ENCODE results near the gene LRCH1.

Gene LRCH1

GRCh38 chr13:46641274-46642081, 88.5 kb downstream of the LRCH1 start:
- DNase-seq, result no peak

- DNase-seq, result no peak
Measured at GRCh38 chr13:46642254-46642653, 89.3 kb downstream of the LRCH1 start.

- no peak for DNase-seq
Measured at GRCh38 chr13:46643165-46643777, 90.3 kb downstream of the LRCH1 start.

- no peak for DNase-seq
Measured at GRCh38 chr13:46644816-46645215, 91.8 kb downstream of the LRCH1 start.

GRCh38 chr13:46647512-46648065, 94.6 kb downstream of the LRCH1 start:
- DNase-seq, result no peak

- DNase-seq, result no peak
Measured at GRCh38 chr13:46648166-46648607, 95.2 kb downstream of the LRCH1 start.

- no peak for DNase-seq
Measured at GRCh38 chr13:46649816-46650215, 96.8 kb downstream of the LRCH1 start.

- DNase-seq, result no peak
Measured at GRCh38 chr13:46654951-46655350, 102.0 kb downstream of the LRCH1 start.

- no peak for DNase-seq
Measured at GRCh38 chr13:46655377-46656180, 102.6 kb downstream of the LRCH1 start.

- no peak for DNase-seq
Measured at GRCh38 chr13:46656786-46657185, 103.8 kb downstream of the LRCH1 start.

- DNase-seq, result no peak
Measured at GRCh38 chr13:46659413-46660065, 106.6 kb downstream of the LRCH1 start.

- DNase-seq, result no peak
Measured at GRCh38 chr13:46660416-46660815, 107.4 kb downstream of the LRCH1 start.

- no peak for DNase-seq
Measured at GRCh38 chr13:46660857-46661256, 107.9 kb downstream of the LRCH1 start.

- DNase-seq, result no peak
Measured at GRCh38 chr13:46662690-46663089, 109.7 kb downstream of the LRCH1 start.

GRCh38 chr13:46663206-46664037, 110.5 kb downstream of the LRCH1 start:
- no peak for DNase-seq

- no peak for DNase-seq
Measured at GRCh38 chr13:46664195-46664594, 111.2 kb downstream of the LRCH1 start.

GRCh38 chr13:46665248-46665632, 112.3 kb downstream of the LRCH1 start:
- DNase-seq, result no peak

GRCh38 chr13:46665633-46666482, 112.9 kb downstream of the LRCH1 start:
- DNase-seq, result no peak

- no peak for DNase-seq
Measured at GRCh38 chr13:46666727-46667456, 113.9 kb downstream of the LRCH1 start.

- no peak for DNase-seq
Measured at GRCh38 chr13:46667687-46668281, 114.8 kb downstream of the LRCH1 start.
